ENCODE measurements around the gene TLR4. TPM values are rescaled to one million over a fixed set of nuclear protein-coding genes. Genes with fewer than 3 reads are reported as not detected.

Gene TLR4
- total and polyA plus RNA-seq, 8 donors: 0.29 to 24.8 (median 3.1) TPM

DNA sequence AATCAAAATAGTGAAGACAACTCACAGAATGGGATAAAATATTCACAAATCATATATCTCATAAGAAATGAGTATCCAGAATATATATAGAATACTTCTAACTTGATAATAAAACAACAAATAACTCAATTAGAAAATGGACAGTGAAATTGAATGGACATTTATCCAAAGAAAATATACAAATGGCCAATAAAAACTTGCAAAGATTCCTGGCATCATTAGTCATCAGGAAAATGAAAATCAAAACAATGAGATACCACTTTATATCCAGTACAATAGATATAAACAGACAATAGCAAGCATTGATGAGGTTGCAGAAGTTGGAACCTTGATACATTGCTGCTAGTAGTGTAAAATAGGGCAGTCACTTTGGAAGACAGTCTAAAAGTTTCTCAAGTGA is 12.8 kb upstream of the TLR4 start:
- TF ChIP-seq EP300 (IDR thresholded peaks at IDR 0.05) (no peak), POLR2A (IDR thresholded peaks at IDR 0.05) (no peak), POLR2AphosphoS5 (IDR thresholded peaks at IDR 0.05) (no peak)
- TF ChIP-seq, protein P1, sequence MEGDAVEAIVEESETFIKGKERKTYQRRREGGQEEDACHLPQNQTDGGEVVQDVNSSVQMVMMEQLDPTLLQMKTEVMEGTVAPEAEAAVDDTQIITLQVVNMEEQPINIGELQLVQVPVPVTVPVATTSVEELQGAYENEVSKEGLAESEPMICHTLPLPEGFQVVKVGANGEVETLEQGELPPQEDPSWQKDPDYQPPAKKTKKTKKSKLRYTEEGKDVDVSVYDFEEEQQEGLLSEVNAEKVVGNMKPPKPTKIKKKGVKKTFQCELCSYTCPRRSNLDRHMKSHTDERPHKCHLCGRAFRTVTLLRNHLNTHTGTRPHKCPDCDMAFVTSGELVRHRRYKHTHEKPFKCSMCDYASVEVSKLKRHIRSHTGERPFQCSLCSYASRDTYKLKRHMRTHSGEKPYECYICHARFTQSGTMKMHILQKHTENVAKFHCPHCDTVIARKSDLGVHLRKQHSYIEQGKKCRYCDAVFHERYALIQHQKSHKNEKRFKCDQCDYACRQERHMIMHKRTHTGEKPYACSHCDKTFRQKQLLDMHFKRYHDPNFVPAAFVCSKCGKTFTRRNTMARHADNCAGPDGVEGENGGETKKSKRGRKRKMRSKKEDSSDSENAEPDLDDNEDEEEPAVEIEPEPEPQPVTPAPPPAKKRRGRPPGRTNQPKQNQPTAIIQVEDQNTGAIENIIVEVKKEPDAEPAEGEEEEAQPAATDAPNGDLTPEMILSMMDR (IDR thresholded peaks at IDR 0.05): no peak
- no peaks in the 10 kb centered on the region for H3K4me1 ChIP-seq
- DNase-seq: no peak
- H3K9me3 ChIP-seq: no peaks in the 10 kb centered on the region
- H3K27ac ChIP-seq: no peak overlapping the region
- H3K27me3 ChIP-seq: no peaks in the 10 kb centered on the region
- intact Hi-C loops (cut with DNase I; ENCODE audit: low total_unique reads): no loop called here
- H3K36me3 ChIP-seq: no peaks in the 10 kb centered on the region
- no peak overlapping the region for H3K4me3 ChIP-seq

DNA sequence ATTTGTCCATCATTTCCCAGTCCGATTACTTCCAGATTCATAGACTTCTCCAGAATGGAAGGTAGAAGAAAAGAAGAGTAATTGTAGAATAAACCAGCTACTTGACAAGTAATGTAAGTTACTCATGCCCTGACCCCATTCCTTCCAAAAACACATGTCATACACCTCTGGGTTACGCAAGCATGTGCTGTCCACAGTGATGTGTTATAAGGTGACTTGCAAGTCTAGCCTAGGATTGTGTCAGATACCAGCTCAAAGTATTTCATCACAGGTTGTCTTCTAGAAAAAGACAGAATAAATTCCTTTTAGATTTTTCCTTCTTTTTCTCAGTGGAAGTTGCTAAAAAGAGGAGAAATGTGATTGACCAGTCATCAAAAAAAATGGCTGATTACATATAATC is 8.0 kb upstream of the TLR4 start:
- H3K4me3 ChIP-seq: no peak overlapping the region
- no peaks in the 10 kb centered on the region for H3K9me3 ChIP-seq
- 65 to 99% (median 92%) methylated on average over 2 of the region's 2 CpGs for WGBS, 5 donors
- DNase-seq: no peak
- H3K4me1 ChIP-seq: no peaks in the 10 kb centered on the region
- no peak overlapping the region for H3K27ac ChIP-seq
- H3K27me3 ChIP-seq: no peaks in the 10 kb centered on the region
- no peaks in the 10 kb centered on the region for H3K36me3 ChIP-seq
- intact Hi-C loops (cut with DNase I; ENCODE audit: low total_unique reads): no loop called here
- TF ChIP-seq POLR2A (IDR thresholded peaks at IDR 0.05) (no peak), EP300 (IDR thresholded peaks at IDR 0.05) (no peak), POLR2AphosphoS5 (IDR thresholded peaks at IDR 0.05) (no peak)
- TF ChIP-seq, protein P1 (IDR thresholded peaks at IDR 0.05): no peak

DNA sequence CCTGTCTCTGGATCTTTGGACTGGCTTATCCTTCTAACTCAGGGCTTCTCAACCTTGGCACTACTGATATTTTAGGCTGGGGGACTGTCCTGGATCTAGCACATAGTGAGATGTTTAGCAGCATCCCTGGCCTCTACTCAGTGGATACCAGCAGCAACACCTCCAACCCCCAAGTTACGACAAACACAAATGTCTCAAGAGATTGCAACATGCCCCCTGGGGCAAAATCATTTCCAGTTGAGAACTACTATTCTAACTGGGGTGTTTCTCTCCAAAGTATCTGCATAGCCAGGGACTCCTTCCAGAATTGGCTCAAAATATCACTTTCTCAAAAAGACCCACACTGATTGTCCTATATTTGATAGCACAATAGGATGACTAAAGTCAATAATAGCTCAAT is 7.2 kb upstream of the TLR4 start:
- no peaks in the 10 kb centered on the region for H3K4me1 ChIP-seq
- H3K36me3 ChIP-seq: no peaks in the 10 kb centered on the region
- no peaks in the 10 kb centered on the region for H3K27me3 ChIP-seq
- 80 to 100% (median 83%) methylated on average over 1 of the region's 1 CpG for WGBS, 5 donors
- no peak overlapping the region for H3K4me3 ChIP-seq
- no peak for DNase-seq
- intact Hi-C loops (cut with DNase I; ENCODE audit: low total_unique reads): no loop called here
- no peak for TF ChIP-seq POLR2A (IDR thresholded peaks at IDR 0.05)
- TF ChIP-seq, protein P1 (IDR thresholded peaks at IDR 0.05): no peak
- no peak for TF ChIP-seq EP300 (IDR thresholded peaks at IDR 0.05)
- TF ChIP-seq POLR2AphosphoS5 (IDR thresholded peaks at IDR 0.05): no peak
- H3K9me3 ChIP-seq: no peaks in the 10 kb centered on the region
- no peak overlapping the region for H3K27ac ChIP-seq

DNA sequence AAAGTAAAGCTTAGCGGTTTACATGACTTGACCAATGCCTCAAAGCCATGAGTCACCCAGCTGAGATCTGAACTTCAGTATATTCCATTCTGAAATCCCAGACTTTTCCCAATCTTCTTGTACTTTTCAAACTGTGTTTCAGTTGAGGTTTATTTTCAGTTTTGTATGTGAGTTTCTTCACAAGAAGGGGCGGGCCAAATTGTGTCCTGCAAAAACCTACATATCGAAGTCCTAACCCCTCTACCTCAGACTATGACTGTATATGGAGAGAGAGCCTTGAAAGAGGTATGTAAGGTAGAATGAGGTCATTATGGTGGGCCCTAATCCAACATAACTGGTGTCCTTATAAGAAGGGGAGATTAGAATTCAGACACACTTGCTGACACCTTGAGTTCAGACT is 666 bp upstream of the TLR4 start:
- H3K27me3 ChIP-seq: no peaks in the 10 kb centered on the region
- no peaks in the 10 kb centered on the region for H3K9me3 ChIP-seq
- intact Hi-C loops (cut with DNase I; ENCODE audit: low total_unique reads): no loop called here
- TF ChIP-seq EP300 (IDR thresholded peaks at IDR 0.05) (no peak), POLR2AphosphoS5 (IDR thresholded peaks at IDR 0.05) (no peak), POLR2A (IDR thresholded peaks at IDR 0.05) (no peak)
- TF ChIP-seq, protein P1 (IDR thresholded peaks at IDR 0.05): no peak
- H3K4me1 ChIP-seq: peaks cover 5 to 19% (median 11%) of the 10 kb centered on the region in 4 donors
- 82 to 88% (median 82%) methylated on average over 3 of the region's 3 CpGs for WGBS, 5 donors
- peaks cover 0 to 3% (median 0%) of the 10 kb centered on the region in 4 donors for H3K36me3 ChIP-seq
- DNase-seq: no peak
- H3K27ac ChIP-seq: peak overlapping the region in 4 of 5 donors; percentile 68 to 85 (median 78)
- H3K4me3 ChIP-seq: peak overlapping the region in 3 of 4 donors; percentile 37 to 42 (median 40)

Data from stomach (tissue), 9 donors.